Measurements from ENCODE around the gene CASKIN1.

- TF ChIP-seq CTCF (IDR thresholded peaks at IDR 0.05) (no peak), POLR2AphosphoS5 (IDR thresholded peaks at IDR 0.05; ENCODE audit: low read depth, low read length) (no peak)
Observed at GRCh38 chr16:2177101-2177500, 19.3 kb downstream of the CASKIN1 start.

All from Panc1 (cell line).